SKM-1 treated with dmso at 0.1 percent for 144 hours (cell line): Measurements from ENCODE around the gene MEIKIN.
A peak's percentile ranks its signal among the peaks of the same experiment; 100 is the strongest.
"Not testable (repeated sequence)": the region's sequence is repeated elsewhere in the genome, so short reads cannot be mapped to it uniquely, and the experiment has no call there.

Experiments used
- DNase-seq: peaks from one replicate; lab custom pipeline; 2025; ENCODE audit not compliant: unreplicated experiment; lab: John Stamatoyannopoulos, UW

MEIKIN gene

GRCh38 chr5:131814990-131815389, 130.5 kb downstream of the MEIKIN start:
- no peak for DNase-seq

DNA sequence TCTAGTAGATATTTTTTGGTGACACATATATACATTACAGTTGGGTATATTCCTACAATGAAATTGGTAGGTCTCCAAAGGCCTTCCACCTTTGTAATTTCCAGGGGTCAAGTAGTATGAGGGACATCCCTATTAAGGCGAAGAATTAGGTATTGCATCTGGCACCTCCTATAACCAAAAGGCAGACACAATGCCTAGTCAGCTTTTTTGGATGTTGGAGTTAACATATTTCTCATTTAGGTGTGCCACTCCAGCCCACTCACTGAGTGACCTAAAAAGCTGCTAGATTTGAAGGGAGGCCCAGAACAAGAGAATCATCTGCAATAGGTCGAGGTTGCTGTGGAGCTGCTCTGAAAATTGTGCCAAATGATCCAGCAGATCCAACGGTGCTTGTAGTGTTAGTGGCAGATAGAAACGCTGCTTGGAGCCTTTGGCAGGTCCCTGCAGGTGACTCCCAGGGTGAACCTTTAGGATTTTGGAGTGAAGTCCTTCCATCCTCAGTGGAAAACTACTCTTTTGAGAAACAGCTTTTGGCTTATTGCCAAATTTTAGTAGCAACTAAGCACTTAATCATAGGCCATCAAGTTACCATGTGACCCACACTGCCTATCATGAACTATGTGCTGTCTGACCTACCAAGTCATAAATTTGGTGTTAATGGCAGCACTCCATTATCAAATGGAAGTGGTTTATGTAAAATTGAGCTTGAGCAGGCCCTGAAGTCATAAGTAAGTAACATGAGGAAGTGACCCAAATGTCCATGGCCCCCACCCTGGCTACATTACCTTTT, 132.9 kb downstream of the MEIKIN start:
- DNase-seq: no peak

DNA sequence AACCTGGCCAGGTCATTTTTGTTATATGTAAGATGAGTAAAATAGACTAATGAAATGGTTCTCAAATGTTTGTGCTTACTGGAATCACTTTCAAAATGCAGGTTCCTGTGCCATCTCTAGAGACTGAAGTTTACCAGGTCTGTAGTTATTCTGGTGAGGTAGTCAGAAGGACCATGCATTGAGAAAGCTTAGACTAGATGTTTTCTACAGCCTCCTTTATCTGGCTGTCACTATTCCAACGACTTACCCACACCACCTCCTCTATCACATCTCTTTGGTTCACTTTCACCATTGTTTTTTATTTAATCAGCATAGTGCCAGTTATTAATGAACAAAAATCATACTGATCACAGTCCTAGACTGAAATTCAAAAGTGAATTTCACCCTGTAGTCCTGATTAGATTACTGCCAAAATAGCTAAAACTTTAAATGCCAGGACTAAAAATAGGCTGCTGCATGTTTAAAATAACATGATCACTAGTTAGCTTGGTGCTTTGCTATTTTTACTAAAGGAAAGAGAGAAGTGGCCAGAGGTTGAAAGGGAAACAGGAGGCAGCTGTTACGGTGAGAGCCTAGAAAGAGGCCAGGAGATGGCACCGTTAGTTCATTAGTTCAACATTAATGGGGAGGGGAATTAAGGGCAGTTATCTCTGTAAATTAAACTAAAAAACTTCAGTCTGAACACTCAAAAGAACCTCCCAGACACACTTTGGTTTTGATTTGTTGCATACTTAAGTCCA, 134.8 kb downstream of the MEIKIN start:
- DNase-seq: peak; percentile 41

DNA sequence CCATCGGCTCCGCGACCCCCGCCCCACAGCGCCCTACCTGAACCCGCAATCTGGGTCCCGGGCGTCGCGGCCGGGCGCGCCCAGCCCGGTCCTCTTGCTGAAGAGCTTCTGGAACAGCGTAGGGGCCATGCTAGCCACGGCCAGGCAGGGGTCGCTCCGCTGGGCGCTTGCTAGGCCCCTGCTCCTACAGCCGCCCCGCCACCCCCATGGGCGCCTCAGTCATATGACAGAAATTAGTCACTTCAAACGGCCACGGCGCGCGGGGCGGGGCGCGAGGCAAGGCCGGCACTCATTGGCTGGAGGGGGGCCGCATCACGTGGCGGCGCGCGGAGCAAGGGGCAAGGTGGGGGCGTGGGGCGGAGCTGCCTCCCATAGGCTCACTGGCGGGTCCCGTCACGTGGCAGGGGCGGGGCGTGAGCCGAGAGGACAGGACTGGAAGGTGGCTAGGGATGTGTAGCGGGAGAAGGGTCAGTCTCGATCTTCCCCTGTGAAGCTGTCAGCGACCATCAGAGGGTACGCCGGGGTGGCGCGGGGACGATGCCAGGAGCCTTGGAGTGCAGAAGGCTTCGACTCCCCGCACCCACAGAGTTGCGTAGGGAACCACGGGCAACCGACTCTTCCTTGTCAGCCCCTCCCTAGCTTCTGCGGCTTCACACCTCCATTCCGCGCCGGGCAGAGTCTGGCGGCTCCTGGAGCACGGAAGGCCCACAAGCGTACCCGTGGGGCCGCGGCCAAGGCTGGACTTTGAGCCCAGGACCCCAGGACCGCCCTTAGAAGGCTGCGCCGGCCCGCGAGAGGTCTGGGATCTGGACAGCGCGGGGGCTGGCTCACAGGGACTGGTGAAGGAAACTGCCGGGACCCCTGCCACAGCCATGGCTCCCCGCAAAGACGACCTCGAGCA, 148.4 kb downstream of the MEIKIN start, which contains the start of gene FNIP1:
TSS of gene FNIP1 (minus strand) at position 225 of the 901 bp plus-strand sequence. CDS start at position 129, 96 bp downstream.
- peak; percentile 97 for DNase-seq

DNA sequence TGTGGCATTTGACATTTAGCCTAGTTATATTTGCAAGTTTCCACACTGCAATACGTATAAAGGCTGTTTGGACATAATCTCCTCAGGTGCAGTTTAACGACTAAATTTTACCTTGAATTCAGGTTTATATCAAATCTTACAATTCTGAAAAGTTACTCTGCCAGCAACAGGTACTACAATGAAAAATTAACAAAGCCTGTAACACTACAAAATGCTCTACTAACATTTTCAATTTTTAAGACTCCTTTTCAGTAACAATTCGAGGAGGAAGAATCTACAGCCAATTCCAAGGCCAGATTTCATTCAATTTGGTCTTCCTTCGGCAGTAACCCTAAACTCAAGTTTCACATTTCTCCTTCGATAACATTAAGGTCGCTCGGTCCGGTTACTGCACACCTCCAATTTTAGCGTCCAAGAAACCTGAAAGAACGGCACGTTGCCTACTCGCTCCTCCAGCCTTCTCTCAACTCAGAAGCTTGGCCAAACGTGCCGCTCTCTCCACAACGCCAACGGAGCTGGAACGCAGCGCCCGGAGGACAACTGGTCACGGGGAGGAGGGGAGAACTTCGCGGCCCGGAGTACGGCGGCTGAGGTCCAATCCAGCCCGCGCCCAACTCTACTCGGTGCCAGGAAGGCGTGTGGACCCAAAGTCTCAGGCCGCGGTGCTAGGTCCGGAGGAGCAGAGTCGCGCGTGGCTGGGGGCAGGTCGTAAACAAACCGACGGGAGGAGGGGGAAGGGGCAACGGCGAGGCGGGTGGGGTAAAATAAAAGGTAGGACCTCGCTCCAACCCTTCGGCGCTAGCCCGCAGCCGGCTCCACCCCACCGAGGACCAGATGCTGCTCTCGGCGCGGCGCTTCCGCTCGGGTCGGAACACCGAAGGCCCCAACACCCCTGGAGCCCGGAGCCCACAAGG, 149.3 kb downstream of the MEIKIN start:
- no peak for DNase-seq

GRCh38 chr5:131795228-131795627, 150.2 kb downstream of the MEIKIN start:
- no peak for DNase-seq

- no peak for DNase-seq
Observed at GRCh38 chr5:131794586-131794985, 150.9 kb downstream of the MEIKIN start.

DNA sequence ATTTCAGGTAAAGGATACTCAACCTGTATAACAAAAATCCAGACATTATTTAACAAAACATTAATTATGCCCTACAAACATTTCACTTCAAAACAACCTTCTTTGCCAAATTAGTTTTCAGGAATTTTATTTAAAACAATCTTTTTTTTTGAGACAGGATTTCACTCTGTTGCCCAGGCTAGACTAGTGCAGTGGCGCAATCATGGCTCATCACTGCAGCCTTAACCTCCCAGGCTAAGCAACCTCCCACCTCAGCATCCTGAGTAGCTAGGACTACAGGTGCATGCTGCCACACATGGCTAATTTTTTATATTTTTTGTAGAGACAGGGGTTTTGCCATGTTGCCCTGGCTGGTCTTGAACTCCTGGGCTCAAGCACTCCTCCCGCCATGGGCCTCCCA, 152.6 kb downstream of the MEIKIN start:
- DNase-seq: no peak

DNA sequence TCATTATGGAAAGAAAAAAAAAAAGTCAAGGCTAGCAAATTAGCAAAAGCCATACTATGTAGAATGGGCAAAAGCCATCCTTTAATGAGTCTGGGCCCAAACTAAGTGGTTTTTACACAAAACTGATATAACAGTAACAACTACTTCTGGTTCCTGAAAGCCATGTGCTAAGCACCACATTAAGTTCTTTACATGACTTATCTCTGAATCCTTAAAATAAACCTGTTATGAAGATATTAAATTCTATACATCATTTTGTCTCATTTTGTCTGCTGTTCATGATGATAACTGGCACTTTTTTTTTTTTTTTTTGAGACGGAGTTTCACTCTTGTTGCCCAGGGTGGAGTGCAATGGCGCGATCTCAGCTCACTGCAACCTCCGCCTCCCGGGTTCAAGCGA, 153.6 kb downstream of the MEIKIN start:
- DNase-seq: no peak

DNA sequence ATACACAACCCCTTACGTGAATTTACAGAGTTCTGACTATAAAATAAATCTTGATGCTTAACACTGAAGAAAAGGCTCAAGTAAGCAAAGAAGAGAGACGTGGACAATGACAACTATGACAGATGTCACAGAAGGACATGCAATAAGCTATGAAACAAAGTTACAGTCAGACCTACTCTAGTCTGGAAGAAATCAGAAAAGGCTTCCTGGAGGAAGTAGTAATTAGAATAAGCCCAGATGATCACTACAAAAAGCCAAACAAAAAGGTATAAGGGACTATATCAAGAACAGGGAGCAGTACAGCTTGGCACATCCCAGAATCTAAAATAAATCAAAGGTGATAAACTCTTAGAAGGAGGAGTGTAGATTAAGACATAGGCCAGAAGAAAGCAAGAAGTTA, 154.9 kb downstream of the MEIKIN start:
- DNase-seq: no peak

GRCh38 chr5:131789765-131790164, 155.7 kb downstream of the MEIKIN start:
- DNase-seq: no peak

DNA sequence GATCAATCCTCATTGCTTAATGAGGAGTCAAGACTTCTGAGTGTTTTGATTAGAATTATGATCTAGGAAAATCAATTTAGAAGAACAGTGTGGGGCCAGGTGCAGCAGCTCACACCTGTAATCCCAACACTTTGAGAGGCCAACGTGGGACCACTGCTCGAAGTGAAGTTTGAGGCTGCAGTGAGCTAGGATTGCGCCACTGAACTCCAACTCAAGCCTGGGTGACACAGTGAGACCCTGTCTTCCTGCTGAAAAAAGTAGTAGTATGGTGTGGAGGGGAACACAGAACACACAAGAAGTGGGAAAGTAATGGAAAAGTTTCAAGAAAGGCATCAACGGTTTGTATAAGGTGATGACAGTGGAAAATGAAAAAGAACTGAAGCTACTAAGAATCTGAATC, 157.7 kb downstream of the MEIKIN start:
- no peak for DNase-seq

DNA sequence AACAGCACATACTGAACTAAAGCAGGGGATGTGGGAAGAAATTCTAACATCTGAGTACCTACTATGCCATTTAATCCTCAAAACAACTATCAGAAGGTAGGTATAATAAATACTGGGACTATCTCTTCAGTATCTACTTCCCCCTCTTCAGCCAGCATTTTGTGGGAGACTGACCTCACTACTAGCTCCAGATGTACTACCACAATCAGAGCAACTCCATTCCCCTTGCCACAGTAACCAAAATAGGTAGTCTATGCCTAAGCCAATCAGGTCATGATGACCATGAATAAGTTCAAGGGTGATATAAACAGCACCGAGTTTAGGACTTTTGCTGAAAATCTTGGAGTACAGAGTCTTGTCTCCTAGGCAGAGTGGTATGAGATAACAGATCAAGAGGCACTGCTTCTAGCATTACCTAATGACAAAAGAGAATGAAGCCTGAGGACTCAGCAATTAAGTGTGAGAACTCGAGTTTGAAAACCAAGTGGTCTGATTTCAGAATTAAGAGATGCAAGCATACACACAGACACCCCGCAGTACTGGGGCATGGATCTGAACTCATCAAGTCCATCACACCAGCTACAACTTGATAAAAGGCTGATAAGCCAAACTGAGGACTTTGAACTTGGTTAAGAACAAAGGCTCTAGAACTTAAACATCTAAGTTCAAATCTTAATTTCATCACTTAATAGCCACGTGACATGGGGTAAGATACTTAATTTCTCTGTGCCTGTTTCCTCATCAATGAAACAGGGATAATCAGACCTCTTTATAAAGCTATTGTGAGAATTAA, 158.4 kb downstream of the MEIKIN start:
- DNase-seq: no peak

GRCh38 chr5:131786036-131786435, 159.4 kb downstream of the MEIKIN start:
- no peak for DNase-seq

GRCh38 chr5:131783874-131784273, 161.6 kb downstream of the MEIKIN start:
- no peak for DNase-seq

- DNase-seq: no peak
Observed at GRCh38 chr5:131783357-131783756, 162.1 kb downstream of the MEIKIN start.

- no peak for DNase-seq
Observed at GRCh38 chr5:131782717-131783116, 162.7 kb downstream of the MEIKIN start.

DNA sequence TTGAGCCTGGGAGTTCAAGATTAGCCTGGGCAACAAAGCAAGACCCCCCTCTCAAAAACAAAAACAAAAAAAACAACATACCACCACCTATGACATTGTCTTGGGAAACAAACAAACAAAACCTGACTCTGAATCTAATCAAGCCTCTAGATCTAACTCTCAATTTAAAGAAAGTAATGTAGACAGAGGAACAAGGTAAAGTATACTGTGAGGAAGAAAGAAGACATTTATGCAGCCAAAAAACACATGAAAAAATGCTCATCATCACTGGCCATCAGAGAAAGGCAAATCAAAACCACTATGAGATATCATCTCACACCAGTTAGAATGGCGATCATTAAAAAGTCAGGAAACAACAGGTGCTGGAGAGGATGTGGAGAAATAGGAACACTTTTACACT, 167.3 kb downstream of the MEIKIN start:
- DNase-seq: not testable (repeated sequence)

DNA sequence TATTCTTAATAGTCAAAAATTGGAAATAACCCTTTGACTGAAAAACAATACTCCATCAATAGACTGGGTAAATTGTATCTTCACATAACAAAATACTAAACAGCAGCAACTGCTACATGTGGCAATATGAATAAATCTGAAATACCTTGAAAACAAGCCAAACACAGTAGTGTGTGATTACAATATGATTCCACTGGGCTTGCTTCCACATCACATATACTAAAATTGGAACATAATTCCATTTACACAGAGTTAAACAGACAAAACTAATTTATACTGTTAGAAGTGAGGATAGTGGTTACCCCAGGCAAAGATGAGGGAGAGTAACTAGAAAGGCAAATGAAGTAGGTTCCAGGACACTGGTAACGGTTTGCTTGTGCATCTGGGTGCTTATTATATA, 169.0 kb downstream of the MEIKIN start:
- DNase-seq: no peak
